ENCODE data around the gene PRUNE2.

GRCh38 chr9:76863832-76864231 lies 42.1 kb downstream of the PRUNE2 start:
- TF ChIP-seq EP300 (IDR thresholded peaks at IDR 0.05; ENCODE audit: low read depth in 2 of 2, low read length in 2 of 2): no peak
- TF ChIP-seq EP300 (CRISPR knock-in tag; IDR thresholded peaks at IDR 0.05; ENCODE audit: borderline replicate concordance): no peak
- TF ChIP-seq ZKSCAN8 (CRISPR knock-in tag; IDR thresholded peaks at IDR 0.05; ENCODE audit: borderline replicate concordance): no peak
- TF ChIP-seq NCOA5 (CRISPR knock-in tag; IDR thresholded peaks at IDR 0.05): no peak
- no peak for TF ChIP-seq POLR2AphosphoS2 (IDR thresholded peaks at IDR 0.05; ENCODE audit: low read depth, low read length)
- no peak for TF ChIP-seq CTCF (CRISPR knock-in tag; IDR thresholded peaks at IDR 0.05)
- TF ChIP-seq ELF4 (CRISPR knock-in tag; IDR thresholded peaks at IDR 0.05; ENCODE audit: borderline replicate concordance): no peak
- no peak for TF ChIP-seq E2F1 (CRISPR knock-in tag; IDR thresholded peaks at IDR 0.05)
- no peak for TF ChIP-seq RAD21 (CRISPR knock-in tag; IDR thresholded peaks at IDR 0.05)

Measured in HepG2 (cell line).